Astrocyte (in vitro differentiated cells and primary cell): ENCODE data around the gene GNAO1.

ENCODE experiments used
- EZH2 ChIP-seq: IDR thresholded peaks from 2 replicates; pipeline ENCODE4 v1.6.1; 2012; ENCODE audit warnings: mild to moderate bottlenecking, low read length, inconsistent platforms; ENCODE audit not compliant: insufficient read depth
- TF ChIP-seq, protein P1 (sequence below): IDR thresholded peaks from 2 replicates; pipeline ENCODE4 v1.5.1; 2011; ENCODE audit warnings: low read depth, mild to moderate bottlenecking, inconsistent platforms, low read length, moderate library complexity; ENCODE audit not compliant: insufficient read depth

DNA sequence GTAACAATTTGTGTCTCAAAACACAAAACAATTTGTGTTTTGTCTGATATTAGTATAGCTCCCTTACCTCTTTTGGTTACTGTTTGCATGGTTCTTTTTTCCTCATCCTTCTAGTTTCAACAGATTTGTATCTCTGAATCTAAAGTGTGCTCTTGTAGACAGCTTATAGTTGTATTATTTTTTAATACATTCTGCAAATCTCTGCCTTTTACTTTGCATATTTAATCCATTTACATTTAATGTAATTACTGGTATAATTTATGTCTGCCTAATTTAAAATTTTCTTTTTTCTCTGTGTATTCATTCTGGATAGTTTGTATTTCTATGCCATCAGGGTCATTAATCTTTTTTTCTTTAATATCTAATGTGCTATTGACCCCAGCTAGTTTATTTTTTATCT, 9.9 kb upstream of the GNAO1 start:
- TF ChIP-seq, protein P1, sequence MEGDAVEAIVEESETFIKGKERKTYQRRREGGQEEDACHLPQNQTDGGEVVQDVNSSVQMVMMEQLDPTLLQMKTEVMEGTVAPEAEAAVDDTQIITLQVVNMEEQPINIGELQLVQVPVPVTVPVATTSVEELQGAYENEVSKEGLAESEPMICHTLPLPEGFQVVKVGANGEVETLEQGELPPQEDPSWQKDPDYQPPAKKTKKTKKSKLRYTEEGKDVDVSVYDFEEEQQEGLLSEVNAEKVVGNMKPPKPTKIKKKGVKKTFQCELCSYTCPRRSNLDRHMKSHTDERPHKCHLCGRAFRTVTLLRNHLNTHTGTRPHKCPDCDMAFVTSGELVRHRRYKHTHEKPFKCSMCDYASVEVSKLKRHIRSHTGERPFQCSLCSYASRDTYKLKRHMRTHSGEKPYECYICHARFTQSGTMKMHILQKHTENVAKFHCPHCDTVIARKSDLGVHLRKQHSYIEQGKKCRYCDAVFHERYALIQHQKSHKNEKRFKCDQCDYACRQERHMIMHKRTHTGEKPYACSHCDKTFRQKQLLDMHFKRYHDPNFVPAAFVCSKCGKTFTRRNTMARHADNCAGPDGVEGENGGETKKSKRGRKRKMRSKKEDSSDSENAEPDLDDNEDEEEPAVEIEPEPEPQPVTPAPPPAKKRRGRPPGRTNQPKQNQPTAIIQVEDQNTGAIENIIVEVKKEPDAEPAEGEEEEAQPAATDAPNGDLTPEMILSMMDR, result no peak
- no peak for TF ChIP-seq EZH2
